HCT116 (cell line): ENCODE data around the gene ICAM4. TPM values are rescaled to one million over a fixed set of nuclear protein-coding genes. Genes with fewer than 3 reads are reported as not detected.

Experiments used
- ATAC-seq: fragments of 200-7000 bp; cut with Tn5 transposase; 2 replicates; pipeline ENCODE4 v1.9.1; 2020; ENCODE audit warnings: mild to moderate bottlenecking, moderate library complexity
- BruUV-seq: library from RNA; stranded (reverse); fragments of 400-500 nt; replicated peaks from 2 replicates; lab custom pipeline; 2021; lab: Mats Ljungman, UMichigan
- CTCF ChIA-PET: fragments of 300-600 bp; sonication (Branson Sonifier 250); formaldehyde crosslinking; loops from one replicate; lab custom pipeline; 2021; ENCODE audit warnings: antibody characterized with exemption; lab: Charles Lee
- POLR2A ChIA-PET: fragments of 300-600, 350-600 bp; sonication (Branson Sonifier 250); formaldehyde crosslinking; loops from one replicate; lab custom pipeline; 2021; ENCODE audit warnings: antibody characterized with exemption; lab: Charles Lee
- RAD21 ChIA-PET, 2 experiments: fragments of 300-600 bp; sonication (Branson Sonifier 250); formaldehyde crosslinking; loops; one replicate each; lab custom pipeline; 2023; ENCODE audit warnings: low total read pairs in 2 of 2; ENCODE audit not compliant: uncharacterized antibody in 2 of 2, unreplicated experiment in 2 of 2, low non-redundant PET in 1 of 2; lab: Charles Lee
- DNase-seq: peaks from one replicate; pipeline ENCODE4 v3.0.0-alpha.2; 2010; ENCODE audit warnings: low read depth, low spot score
- H2AFZ ChIP-seq: fragments of 200-600 bp; shearing (Covaris generic), sonication (generic); 2 replicates; pipeline ENCODE4 v1.6.1; 2017; ENCODE audit warnings: low read depth, mixed run types, mixed read lengths, antibody characterized with exemption, low read length; ENCODE audit not compliant: poor library complexity, severe bottlenecking
- H3K27ac ChIP-seq: 2 replicates; pipeline ENCODE4 v1.5.1; 2012; ENCODE audit warnings: low read depth, low read length
- H3K27me3 ChIP-seq: fragments of 200-600 bp; sonication (generic); 2 replicates; pipeline ENCODE4 v1.6.1; 2016; ENCODE audit warnings: mixed run types, low read length, mixed read lengths; ENCODE audit not compliant: insufficient read depth
- H3K36me3 ChIP-seq, 2 experiments: fragments of 200-500 bp in 1 of 2; fragments of 200-600 bp in 1 of 2; sonication (Bioruptor generic) in 1 of 2; sonication (generic) in 1 of 2; 2 replicates each; pipeline versions ENCODE4 v1.5.1 to v1.6.1; 2014 to 2016; ENCODE audit warnings: low read length in 2 of 2, inconsistent platforms in 1 of 2, mixed read lengths in 1 of 2, mixed run types in 1 of 2; ENCODE audit not compliant: insufficient read depth in 2 of 2, control insufficient read depth in 1 of 2
- H3K4me1 ChIP-seq, 2 experiments: fragments of 200-600 bp in 1 of 2; sonication (generic) in 1 of 2; 2 replicates each; pipeline versions ENCODE4 v1.5.1 to v1.6.1; 2012 to 2017; ENCODE audit warnings: low read length in 2 of 2, inconsistent platforms in 1 of 2, mild to moderate bottlenecking in 1 of 2, mixed read lengths in 1 of 2, mixed run types in 1 of 2, moderate library complexity in 1 of 2; ENCODE audit not compliant: insufficient read depth in 2 of 2, control insufficient read depth in 1 of 2
- H3K4me2 ChIP-seq: fragments of 200-600 bp; sonication (generic); 2 replicates; pipeline ENCODE4 v1.6.1; 2017; ENCODE audit warnings: mixed run types, low read length, mixed read lengths
- H3K4me3 ChIP-seq, 2 experiments: fragments of 200-600 bp in 1 of 2; sonication (generic) in 1 of 2; replicated peaks in 1 of 2; 2 replicates each; pipeline ENCODE4 v1.5.1; 2011 to 2016; ENCODE audit warnings: low read length in 2 of 2, control low read depth in 1 of 2, low read depth in 1 of 2, mild to moderate bottlenecking in 1 of 2, mixed read lengths in 1 of 2, mixed run types in 1 of 2
- H3K79me2 ChIP-seq: fragments of 200-600 bp; sonication (generic); 2 replicates; pipeline ENCODE4 v1.6.1; 2017; ENCODE audit warnings: mild to moderate bottlenecking, mixed run types, low read length, moderate library complexity, mixed read lengths; ENCODE audit not compliant: insufficient read depth
- H3K9ac ChIP-seq: fragments of 200-600 bp; sonication (generic); 2 replicates; pipeline ENCODE4 v1.6.1; 2016; ENCODE audit warnings: low read length, mixed read lengths
- H3K9me2 ChIP-seq: fragments of 200-600 bp; sonication (generic), shearing (Covaris generic); 2 replicates; pipeline ENCODE4 v1.6.1; 2017; ENCODE audit warnings: mixed run types, mild to moderate bottlenecking, moderate library complexity; ENCODE audit not compliant: insufficient read depth
- H3K9me3 ChIP-seq, 2 experiments: fragments of 200-500 bp in 1 of 2; fragments of 200-600 bp in 1 of 2; sonication (Bioruptor generic) in 1 of 2; sonication (generic) in 1 of 2; 2 replicates each; pipeline ENCODE4 v1.6.1; 2014 to 2017; ENCODE audit warnings: low read length in 2 of 2, mixed read lengths in 2 of 2, inconsistent platforms in 1 of 2, low read depth in 1 of 2, mild to moderate bottlenecking in 1 of 2, mixed run types in 1 of 2, moderate library complexity in 1 of 2; ENCODE audit not compliant: control insufficient read depth in 1 of 2, insufficient read depth in 1 of 2
- H4K20me1 ChIP-seq: fragments of 200-600 bp; sonication (generic), shearing (Covaris generic); 2 replicates; pipeline ENCODE4 v1.6.1; 2017; ENCODE audit warnings: mixed run types, mild to moderate bottlenecking, moderate library complexity; ENCODE audit not compliant: insufficient read depth
- CBX3 ChIP-seq: IDR thresholded peaks from 2 replicates; pipeline ENCODE4 v1.6.1; 2012; ENCODE audit warnings: low read depth
- EGR1 ChIP-seq: IDR thresholded peaks from 2 replicates; pipeline ENCODE4 v1.6.1; 2012; ENCODE audit warnings: low read depth
- FOSL1 ChIP-seq: IDR thresholded peaks from 2 replicates; pipeline ENCODE4 v1.6.1; 2012; ENCODE audit warnings: low read depth
- SIN3A ChIP-seq: IDR thresholded peaks from 2 replicates; pipeline ENCODE4 v1.6.1; 2012; ENCODE audit warnings: low read depth
- YY1 ChIP-seq: IDR thresholded peaks from 2 replicates; pipeline ENCODE4 v1.6.1; 2011; ENCODE audit warnings: low read length, low read depth, moderate library complexity, mild to moderate bottlenecking; ENCODE audit not compliant: insufficient replicate concordance; ENCODE audit errors: extremely low read depth
- ZNF274 ChIP-seq: fragments of 200-500 bp; sonication (Bioruptor generic); IDR thresholded peaks from 2 replicates; pipeline ENCODE4 v1.6.1; 2014; ENCODE audit warnings: mild to moderate bottlenecking, low read depth, low read length, inconsistent platforms
- intact Hi-C: fragments of 100-400 bp; cut with micrococcal nuclease; formaldehyde crosslinking; loops from 2 replicates; pipeline ENCODE4 v1.10.0; 2022
- total RNA-seq: library from RNA; stranded (reverse); gene quantifications from one replicate; pipeline ENCODE4 v1.2.1, GENCODE V29; 2021; ENCODE audit not compliant: unreplicated experiment

The ICAM4 gene
- total RNA-seq, 1 experiment from 2014 or later = not detected

DNA sequence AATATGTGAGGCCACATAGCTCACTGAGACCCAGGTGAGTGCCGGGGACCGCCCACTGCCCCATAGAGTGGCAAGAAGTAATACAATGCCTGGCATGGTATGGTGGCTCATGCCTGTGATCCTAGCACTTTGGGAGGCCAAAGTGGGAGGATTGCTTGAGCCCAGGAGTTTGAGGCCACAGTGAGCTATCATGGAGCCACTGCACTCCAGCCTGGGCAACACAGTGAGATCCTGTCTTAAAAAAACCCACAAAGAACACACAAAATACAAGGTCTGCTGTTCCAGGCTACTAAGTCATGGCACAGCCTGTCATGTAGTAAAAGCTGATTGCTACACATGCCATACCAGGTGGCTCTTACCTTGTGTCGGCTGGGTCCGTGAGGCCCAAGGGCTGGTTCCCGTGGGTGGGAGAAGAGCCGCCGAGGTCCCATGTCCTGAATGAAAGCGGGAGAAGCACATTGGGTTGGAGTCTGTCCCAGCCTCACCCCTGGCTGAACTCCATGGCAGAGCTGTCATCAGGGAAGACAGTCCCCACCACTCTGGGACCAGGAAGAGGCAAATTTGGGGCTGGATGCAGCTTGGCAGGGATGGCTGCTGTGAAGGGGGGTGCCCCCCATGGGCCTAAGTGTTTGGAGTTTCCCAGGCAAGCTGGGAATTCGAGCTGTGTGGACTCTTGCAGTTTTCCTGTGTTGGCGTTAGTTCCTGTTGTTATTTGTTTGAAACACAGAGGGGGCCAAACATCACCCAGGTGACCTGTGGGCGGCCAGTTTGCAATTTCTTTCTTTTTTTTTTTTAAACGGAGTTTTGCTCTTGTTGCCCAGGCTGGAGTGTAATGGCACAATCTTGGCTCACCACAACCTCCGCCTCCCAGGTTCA lies 32.3 kb downstream of the ICAM4 start (continued):
- no peak for TF ChIP-seq FOSL1

DNA sequence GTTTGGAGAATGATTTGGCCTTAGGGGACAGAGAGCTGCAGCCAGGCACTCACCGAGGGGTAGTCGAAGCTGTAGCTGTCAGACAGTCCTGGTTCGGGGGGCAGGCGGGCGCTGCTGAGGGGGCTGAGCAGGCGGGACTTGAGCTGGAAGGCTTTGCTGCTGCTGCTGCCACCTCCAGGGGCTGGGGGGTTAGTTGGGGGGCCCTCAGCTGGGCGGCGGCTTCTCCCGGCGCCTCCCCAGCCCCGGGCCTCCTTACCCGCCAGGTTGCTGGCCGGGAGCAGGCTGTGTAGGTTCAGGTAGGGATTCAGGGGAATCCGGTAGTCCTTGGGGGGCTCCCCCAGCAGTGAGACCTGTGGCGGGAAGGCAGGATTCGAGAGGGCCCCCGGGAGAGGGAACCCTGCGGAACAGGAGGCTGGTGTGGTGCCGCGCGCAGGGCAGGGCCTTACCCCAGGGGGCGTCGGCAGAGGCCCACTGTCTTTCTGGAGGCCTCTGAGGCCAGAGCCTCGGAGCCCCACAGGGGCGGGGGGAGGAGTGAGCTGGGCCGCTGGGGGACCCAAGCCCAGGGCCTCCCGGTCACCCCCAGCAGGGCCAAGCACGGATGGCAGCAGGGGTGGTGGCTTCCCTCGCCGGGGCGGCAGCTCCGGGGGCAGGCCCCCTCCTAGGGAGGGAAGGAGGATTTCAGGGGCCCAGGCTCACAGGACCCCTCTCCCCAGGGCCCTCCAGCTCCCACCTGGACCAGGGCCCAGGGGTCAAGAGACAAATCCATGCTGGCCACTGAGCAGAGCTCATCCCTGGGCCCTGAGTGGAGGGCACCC lies 34.1 kb downstream of the ICAM4 start:
- no TSS peak for BruUV-seq
- Histone ChIP-seq H3K36me3 (peaks cover 16 to 33% of the 10 kb centered on the region in 2 experiments; a peak in 3 of 4 replicates), H3K9me3 (no peaks in the 10 kb centered on the region), H4K20me1 (no peaks in the 10 kb centered on the region), H3K27me3 (no peaks in the 10 kb centered on the region), H2AFZ (no peak overlapping the region), H3K4me3 (no peak overlapping the region), H3K4me2 (no peak overlapping the region), H3K27ac (no peak overlapping the region), H3K79me2 (no peaks in the 10 kb centered on the region; the same call in 1 of the 2 replicates), H3K4me1 (peaks cover 0 to 10% of the 10 kb centered on the region in 2 experiments; a peak in 2 of 4 replicates), H3K9ac (no peak overlapping the region), H3K9me2 (no peaks in the 10 kb centered on the region)
- ATAC-seq (no peak), DNase-seq (no peak)
- intact Hi-C loops = no loop called here
- ChIA-PET CTCF (no interaction called here), RAD21 (no interaction called here), POLR2A (no interaction called here)
- TF ChIP-seq CBX3 (no peak), EGR1 (no peak), YY1 (no peak), FOSL1 (no peak), SIN3A (no peak), ZNF274 (no peak)
